H9 (cell line): ENCODE data around the gene TTC33. TPM values are rescaled to one million over a fixed set of nuclear protein-coding genes. Genes with fewer than 3 reads are reported as not detected.

ENCODE experiments used
- DNase-seq: peaks from one replicate; pipeline ENCODE4 v3.0.0-alpha.2; 2017
- H2AFZ ChIP-seq: one replicate; pipeline ENCODE4 v1.6.1; 2013; ENCODE audit warnings: mild to moderate bottlenecking, low read length, control low read depth, moderate library complexity
- H2AK5ac ChIP-seq: 2 replicates; pipeline ENCODE4 v1.6.1; 2013; ENCODE audit warnings: low read length, control low read depth, mixed read lengths; ENCODE audit not compliant: insufficient read length
- H2BK120ac ChIP-seq: one replicate; pipeline ENCODE4 v1.6.1; 2013; ENCODE audit warnings: low read depth, mild to moderate bottlenecking, low read length, control low read depth, inconsistent platforms; ENCODE audit not compliant: poor library complexity, severe bottlenecking
- H2BK12ac ChIP-seq: 2 replicates; pipeline ENCODE4 v1.6.1; 2013; ENCODE audit warnings: low read length, control low read depth, mixed read lengths, low read depth; ENCODE audit not compliant: insufficient read length
- H2BK15ac ChIP-seq: 2 replicates; pipeline ENCODE4 v1.6.1; 2013; ENCODE audit warnings: low read depth, low read length, control low read depth
- H2BK20ac ChIP-seq: one replicate; pipeline ENCODE4 v1.6.1; 2013; ENCODE audit warnings: low read depth, mild to moderate bottlenecking, low read length, control low read depth, inconsistent platforms; ENCODE audit not compliant: poor library complexity, severe bottlenecking
- H2BK5ac ChIP-seq: 2 replicates; pipeline ENCODE4 v1.6.1; 2013; ENCODE audit warnings: low read length, control low read depth, mixed read lengths; ENCODE audit not compliant: insufficient read length
- H3K14ac ChIP-seq: 2 replicates; pipeline ENCODE4 v1.6.1; 2013; ENCODE audit warnings: low read length, control low read depth; ENCODE audit not compliant: insufficient read depth
- H3K18ac ChIP-seq: 2 replicates; pipeline ENCODE4 v1.6.1; 2013; ENCODE audit warnings: low read depth, mild to moderate bottlenecking, mixed read lengths, low read length, control low read depth; ENCODE audit not compliant: insufficient read length
- H3K23ac ChIP-seq: 2 replicates; pipeline ENCODE4 v1.6.1; 2013; ENCODE audit warnings: low read length, control low read depth, mixed read lengths, low read depth; ENCODE audit not compliant: insufficient read length
- H3K23me2 ChIP-seq: 2 replicates; pipeline ENCODE4 v1.6.1; 2013; ENCODE audit warnings: low read depth, mild to moderate bottlenecking, mixed read lengths, low read length, control low read depth; ENCODE audit not compliant: insufficient read length, poor library complexity, severe bottlenecking
- H3K27ac ChIP-seq: 2 replicates; pipeline ENCODE4 v1.5.1; 2013; ENCODE audit warnings: low read length, control low read depth, mixed read lengths, low read depth; ENCODE audit not compliant: insufficient read length
- H3K27me3 ChIP-seq: 2 replicates; pipeline ENCODE4 v1.6.1; 2013; ENCODE audit warnings: low read length, control low read depth, inconsistent platforms; ENCODE audit not compliant: insufficient read depth
- H3K4ac ChIP-seq: 2 replicates; pipeline ENCODE4 v1.6.1; 2013; ENCODE audit warnings: low read depth, mild to moderate bottlenecking, control low read depth, inconsistent platforms, low read length, moderate library complexity
- H3K4me1 ChIP-seq: 2 replicates; pipeline ENCODE4 v1.6.1; 2013; ENCODE audit warnings: low read length, control low read depth, inconsistent platforms; ENCODE audit not compliant: insufficient read depth
- H3K4me2 ChIP-seq: 2 replicates; pipeline ENCODE4 v1.6.1; 2013; ENCODE audit warnings: low read length, control low read depth, mixed read lengths; ENCODE audit not compliant: insufficient read length, insufficient read depth
- H3K56ac ChIP-seq: 2 replicates; pipeline ENCODE4 v1.6.1; 2013; ENCODE audit warnings: low read depth, mild to moderate bottlenecking, mixed read lengths, low read length, control low read depth; ENCODE audit not compliant: insufficient read length
- H3K79me1 ChIP-seq: 2 replicates; pipeline ENCODE4 v1.6.1; 2013; ENCODE audit warnings: low read depth, mild to moderate bottlenecking, moderate library complexity, low read length, control low read depth, inconsistent platforms; ENCODE audit not compliant: insufficient read depth, poor library complexity, severe bottlenecking
- H3K79me2 ChIP-seq: 2 replicates; pipeline ENCODE4 v1.6.1; 2013; ENCODE audit warnings: low read length, control low read depth, inconsistent platforms; ENCODE audit not compliant: insufficient read depth
- H3K9ac ChIP-seq: 2 replicates; pipeline ENCODE4 v1.6.1; 2013; ENCODE audit warnings: low read length, control low read depth, mixed read lengths; ENCODE audit not compliant: insufficient read length; ENCODE audit errors: extremely low read depth
- H3K9me3 ChIP-seq: one replicate; pipeline ENCODE4 v1.6.1; 2013; ENCODE audit warnings: low read depth, low read length, inconsistent platforms; ENCODE audit not compliant: control insufficient read depth
- H3T11ph ChIP-seq: one replicate; pipeline ENCODE4 v1.6.1; 2013; ENCODE audit warnings: mild to moderate bottlenecking, low read length, control low read depth, inconsistent platforms
- H4K20me1 ChIP-seq: one replicate; pipeline ENCODE4 v1.6.1; 2013; ENCODE audit not compliant: control insufficient read depth, insufficient read length, insufficient read depth
- H4K5ac ChIP-seq: 2 replicates; pipeline ENCODE4 v1.6.1; 2013; ENCODE audit warnings: low read depth, mild to moderate bottlenecking, mixed read lengths, low read length, control low read depth; ENCODE audit not compliant: insufficient read length
- H4K8ac ChIP-seq: replicated peaks from 2 replicates; pipeline ENCODE4 v1.6.1; 2013; ENCODE audit warnings: low read length, control low read depth, mixed read lengths, low read depth; ENCODE audit not compliant: insufficient read length
- H4K91ac ChIP-seq: 2 replicates; pipeline ENCODE4 v1.6.1; 2013; ENCODE audit warnings: low read depth, mild to moderate bottlenecking, moderate library complexity, mixed read lengths, low read length, control low read depth; ENCODE audit not compliant: insufficient read length
- H3K27ac Mint-ChIP-seq, 3 experiments: 2 replicates in 2 of 3; 3 replicates in 1 of 3; pipeline ENCODE4 v1.8.0; 2020 to 2021; ENCODE audit warnings: mixed read lengths in 3 of 3, mild to moderate bottlenecking in 1 of 3, moderate library complexity in 1 of 3
- H3K27me3 Mint-ChIP-seq: 2 replicates; pipeline ENCODE4 v1.8.0; 2021; ENCODE audit warnings: low read depth, mild to moderate bottlenecking, moderate library complexity, mixed read lengths
- H3K36me3 Mint-ChIP-seq, 3 experiments: 2 replicates in 2 of 3; 3 replicates in 1 of 3; pipeline ENCODE4 v1.8.0; 2020 to 2021; ENCODE audit warnings: low read depth in 3 of 3, mixed read lengths in 3 of 3; ENCODE audit not compliant: insufficient read depth in 1 of 3
- H3K4me1 Mint-ChIP-seq, 2 experiments: 2 replicates each; pipeline ENCODE4 v1.8.0; 2020; ENCODE audit warnings: mixed read lengths in 2 of 2
- H3K4me3 Mint-ChIP-seq, 2 experiments: 2 replicates in 1 of 2; 3 replicates in 1 of 2; pipeline ENCODE4 v1.8.0; 2020 to 2021; ENCODE audit warnings: mild to moderate bottlenecking in 2 of 2, mixed read lengths in 2 of 2, moderate library complexity in 1 of 2
- H3K9me3 Mint-ChIP-seq, 2 experiments: 2 replicates in 1 of 2; 3 replicates in 1 of 2; pipeline ENCODE4 v1.8.0; 2020; ENCODE audit warnings: mild to moderate bottlenecking in 2 of 2, mixed read lengths in 2 of 2, moderate library complexity in 1 of 2
- CTCF ChIP-seq: fragments of 200-600 bp; sonication (generic); conservative IDR thresholded peaks from 3 replicates; pipeline ENCODE4 v1.8.0; 2021; ENCODE audit warnings: antibody characterized with exemption, mild to moderate bottlenecking
- WGBS: extraction: QIAGEN DNeasy Blood & Tissue Kit; methylation state at CpG from one replicate; pipeline ENCODE4 v1.1.7; 2013; ENCODE audit warnings: missing lambda C conversion rate, low lambda C conversion rate, mixed read lengths; ENCODE audit not compliant: insufficient read length; ENCODE audit errors: extremely low coverage; 5-methylcytosine and 5-hydroxymethylcytosine counted together
- total RNA-seq: library from RNA; stranded (reverse); gene quantifications from 2 replicates; pipeline ENCODE4 v1.2.1, GENCODE V29; 2021

TTC33 gene
- total RNA-seq, 1 experiment from 2014 or later: 7.3 TPM

DNA sequence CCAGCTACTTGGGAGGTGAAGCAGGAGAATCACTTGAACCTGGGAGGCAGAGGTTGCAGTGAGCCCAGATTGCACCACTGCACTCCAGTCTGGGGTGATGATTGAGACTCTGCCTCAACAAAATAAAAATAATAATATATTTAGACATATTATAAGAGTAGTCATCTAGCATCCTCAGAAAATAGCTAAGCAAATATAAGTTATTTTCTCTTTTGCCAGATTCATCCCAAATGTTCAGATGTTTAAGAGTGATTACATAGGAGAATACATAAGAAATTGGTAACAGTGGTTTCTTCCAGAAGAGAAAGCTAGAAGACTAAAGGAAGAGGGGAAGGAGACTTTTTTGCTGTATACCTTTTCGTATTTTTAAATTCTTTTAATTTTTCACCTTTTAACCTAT lies 22.4 kb upstream of the TTC33 start:
- WGBS: no CpG with 5 or more reads among the region's 1 CpG
- Histone ChIP-seq H3K27ac (no peak overlapping the region), H2BK15ac (no peak overlapping the region), H3T11ph (no peak overlapping the region), H2AFZ (no peak overlapping the region), H3K14ac (no peak overlapping the region), H3K9me3 (no peaks in the 10 kb centered on the region), H3K4ac (no peak overlapping the region), H3K23me2 (no peaks in the 10 kb centered on the region), H3K9ac (no peak overlapping the region), H3K79me1 (peaks cover 3% of the 10 kb centered on the region), H3K23ac (no peak overlapping the region), H2AK5ac (no peak overlapping the region), H3K27me3 (no peaks in the 10 kb centered on the region), H4K91ac (no peak overlapping the region), H3K18ac (no peak overlapping the region), H4K8ac (no peak overlapping the region), H3K4me2 (no peak overlapping the region), H3K56ac (no peak overlapping the region), H4K20me1 (no peaks in the 10 kb centered on the region), H2BK120ac (no peak overlapping the region), H3K79me2 (peaks cover 15% of the 10 kb centered on the region; the same call in 1 of the 2 replicates), H2BK5ac (no peak overlapping the region), H2BK20ac (no peak overlapping the region), H2BK12ac (no peak overlapping the region), H3K4me1 (no peaks in the 10 kb centered on the region), H4K5ac (no peak overlapping the region)
- H3K27me3 Mint-ChIP-seq: no peaks in the 10 kb centered on the region
- no peak for TF ChIP-seq CTCF
- peaks cover 9 to 25% (median 25%) of the 10 kb centered on the region in 3 experiments; a peak in 6 of 7 replicates for H3K36me3 Mint-ChIP-seq
- H3K4me1 Mint-ChIP-seq: no peaks in the 10 kb centered on the region
- no peak overlapping the region; a peak in 1 of 7 replicates for H3K27ac Mint-ChIP-seq
- H3K4me3 Mint-ChIP-seq: no peak overlapping the region
- no peaks in the 10 kb centered on the region for H3K9me3 Mint-ChIP-seq
- no peak for DNase-seq
